Uterus (tissue), 2 donors: ENCODE measurements around the gene ZFP36.

Source experiments
- POLR2A ChIP-seq, 2 donors: fragments of 450-650 bp; IDR thresholded peaks; one replicate each; pipeline ENCODE4 v1.6.1; 2016; ENCODE audit warnings: antibody characterized with exemption in 2 of 2, mild to moderate bottlenecking in 1 of 2, moderate library complexity in 1 of 2
- TF ChIP-seq, protein P1 (sequence below), 4 experiments: fragments of 200-600 bp in 2 of 4; fragments of 450-650 bp in 2 of 4; sonication (generic) in 2 of 4; IDR thresholded peaks; one replicate each; pipeline ENCODE4 v1.5.1; 2016 to 2019; ENCODE audit warnings: antibody characterized with exemption in 4 of 4, mild to moderate bottlenecking in 2 of 4, moderate library complexity in 1 of 4

DNA sequence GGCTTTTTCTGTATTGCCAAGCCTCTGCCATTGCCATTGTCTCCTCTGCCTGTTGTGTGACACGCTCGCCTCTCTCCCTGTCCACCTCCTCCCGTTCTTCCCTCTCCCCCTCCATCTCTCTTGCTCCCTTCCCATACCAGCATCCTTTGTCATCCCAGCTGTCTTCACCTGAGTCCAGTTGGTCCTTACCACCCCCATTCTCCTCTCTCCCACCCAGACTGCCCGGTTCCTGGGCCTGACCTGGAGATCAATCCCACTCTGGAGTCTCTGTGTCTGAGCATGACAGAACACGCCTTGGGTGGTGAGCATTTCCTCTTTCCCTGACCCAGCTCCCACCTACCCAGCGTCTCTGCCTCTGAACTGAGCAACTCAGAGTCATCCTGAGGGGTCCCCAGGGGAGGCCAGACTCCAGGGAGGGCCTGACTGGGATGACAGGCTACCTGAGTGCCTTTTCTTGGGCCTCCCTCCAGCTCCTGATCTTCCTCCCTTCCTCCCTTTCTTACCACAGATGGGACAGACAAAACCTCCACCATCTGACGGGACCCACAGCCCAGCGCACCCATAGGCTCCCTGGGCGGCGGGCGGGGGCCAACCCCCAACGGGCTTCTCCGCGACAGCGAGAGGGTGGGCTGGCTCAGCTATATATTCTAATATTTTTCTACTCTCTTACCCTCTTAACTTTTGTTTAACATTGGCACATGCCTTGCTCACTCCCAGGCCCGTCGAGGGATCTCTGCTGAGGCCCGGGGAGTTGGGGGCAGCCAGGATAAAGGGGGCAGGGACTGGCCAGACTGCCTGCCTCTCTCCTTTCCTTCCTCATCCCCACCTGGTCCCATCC, 23.4 kb upstream of the ZFP36 start:
- TF ChIP-seq, protein P1, sequence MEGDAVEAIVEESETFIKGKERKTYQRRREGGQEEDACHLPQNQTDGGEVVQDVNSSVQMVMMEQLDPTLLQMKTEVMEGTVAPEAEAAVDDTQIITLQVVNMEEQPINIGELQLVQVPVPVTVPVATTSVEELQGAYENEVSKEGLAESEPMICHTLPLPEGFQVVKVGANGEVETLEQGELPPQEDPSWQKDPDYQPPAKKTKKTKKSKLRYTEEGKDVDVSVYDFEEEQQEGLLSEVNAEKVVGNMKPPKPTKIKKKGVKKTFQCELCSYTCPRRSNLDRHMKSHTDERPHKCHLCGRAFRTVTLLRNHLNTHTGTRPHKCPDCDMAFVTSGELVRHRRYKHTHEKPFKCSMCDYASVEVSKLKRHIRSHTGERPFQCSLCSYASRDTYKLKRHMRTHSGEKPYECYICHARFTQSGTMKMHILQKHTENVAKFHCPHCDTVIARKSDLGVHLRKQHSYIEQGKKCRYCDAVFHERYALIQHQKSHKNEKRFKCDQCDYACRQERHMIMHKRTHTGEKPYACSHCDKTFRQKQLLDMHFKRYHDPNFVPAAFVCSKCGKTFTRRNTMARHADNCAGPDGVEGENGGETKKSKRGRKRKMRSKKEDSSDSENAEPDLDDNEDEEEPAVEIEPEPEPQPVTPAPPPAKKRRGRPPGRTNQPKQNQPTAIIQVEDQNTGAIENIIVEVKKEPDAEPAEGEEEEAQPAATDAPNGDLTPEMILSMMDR (IDR thresholded peaks at IDR 0.05), result no peak
- no peak for TF ChIP-seq POLR2A (IDR thresholded peaks at IDR 0.05)
